Glutamatergic neuron (in vitro differentiated cells): ENCODE data around the gene PHLPP2. TPM values are rescaled to one million over a fixed set of nuclear protein-coding genes. Genes with fewer than 3 reads are reported as not detected.

ENCODE experiments used
- DNase-seq: peaks from one replicate; pipeline ENCODE4 v3.0.0; 2022
- H3K27ac Mint-ChIP-seq: one replicate; pipeline ENCODE4 v1.8.0; 2020; ENCODE audit warnings: mild to moderate bottlenecking, mixed read lengths, inconsistent platforms; ENCODE audit not compliant: unreplicated experiment
- H3K27me3 Mint-ChIP-seq: one replicate; pipeline ENCODE4 v1.8.0; 2020; ENCODE audit warnings: mild to moderate bottlenecking, moderate library complexity, mixed read lengths, inconsistent platforms; ENCODE audit not compliant: unreplicated experiment
- H3K36me3 Mint-ChIP-seq: one replicate; pipeline ENCODE4 v1.8.0; 2020; ENCODE audit warnings: mild to moderate bottlenecking, mixed read lengths, inconsistent platforms; ENCODE audit not compliant: unreplicated experiment
- H3K4me1 Mint-ChIP-seq: one replicate; pipeline ENCODE4 v1.8.0; 2020; ENCODE audit warnings: mild to moderate bottlenecking, low read depth, mixed read lengths, inconsistent platforms; ENCODE audit not compliant: unreplicated experiment
- H3K4me3 Mint-ChIP-seq: one replicate; pipeline ENCODE4 v1.8.0; 2020; ENCODE audit warnings: mild to moderate bottlenecking, mixed read lengths, inconsistent platforms; ENCODE audit not compliant: unreplicated experiment
- H3K9me3 Mint-ChIP-seq: one replicate; pipeline ENCODE4 v1.8.0; 2020; ENCODE audit warnings: mild to moderate bottlenecking, moderate library complexity, mixed read lengths, inconsistent platforms; ENCODE audit not compliant: unreplicated experiment
- CTCF ChIP-seq: fragments of 200-600 bp; sonication (generic); IDR thresholded peaks from one replicate; pipeline ENCODE4 v1.5.0; 2021; ENCODE audit not compliant: partially characterized antibody, unreplicated experiment
- total RNA-seq: library from RNA; stranded (reverse); fragmentation: NEBNext Ultra II Directional; extraction: Animal tissue kit (Norgen Biotek cat#: 25700); gene quantifications from one replicate; pipeline ENCODE4 v1.2.1, GENCODE V29; 2021; ENCODE audit not compliant: unreplicated experiment

Gene PHLPP2
- total RNA-seq, 1 donor from 2014 or later = 8.1 TPM

- no peak overlapping the region for H3K4me3 Mint-ChIP-seq
- H3K9me3 Mint-ChIP-seq = peaks cover 2% of the 10 kb centered on the region
- H3K4me1 Mint-ChIP-seq = no peaks in the 10 kb centered on the region
- H3K27me3 Mint-ChIP-seq = peaks cover 3% of the 10 kb centered on the region
- DNase-seq = no peak
- TF ChIP-seq CTCF = no peak
- H3K27ac Mint-ChIP-seq = no peak overlapping the region
- no peaks in the 10 kb centered on the region for H3K36me3 Mint-ChIP-seq
These were observed 93.7 kb downstream of the PHLPP2 start for GRCh38 chr16:71630808-71631207.

DNA sequence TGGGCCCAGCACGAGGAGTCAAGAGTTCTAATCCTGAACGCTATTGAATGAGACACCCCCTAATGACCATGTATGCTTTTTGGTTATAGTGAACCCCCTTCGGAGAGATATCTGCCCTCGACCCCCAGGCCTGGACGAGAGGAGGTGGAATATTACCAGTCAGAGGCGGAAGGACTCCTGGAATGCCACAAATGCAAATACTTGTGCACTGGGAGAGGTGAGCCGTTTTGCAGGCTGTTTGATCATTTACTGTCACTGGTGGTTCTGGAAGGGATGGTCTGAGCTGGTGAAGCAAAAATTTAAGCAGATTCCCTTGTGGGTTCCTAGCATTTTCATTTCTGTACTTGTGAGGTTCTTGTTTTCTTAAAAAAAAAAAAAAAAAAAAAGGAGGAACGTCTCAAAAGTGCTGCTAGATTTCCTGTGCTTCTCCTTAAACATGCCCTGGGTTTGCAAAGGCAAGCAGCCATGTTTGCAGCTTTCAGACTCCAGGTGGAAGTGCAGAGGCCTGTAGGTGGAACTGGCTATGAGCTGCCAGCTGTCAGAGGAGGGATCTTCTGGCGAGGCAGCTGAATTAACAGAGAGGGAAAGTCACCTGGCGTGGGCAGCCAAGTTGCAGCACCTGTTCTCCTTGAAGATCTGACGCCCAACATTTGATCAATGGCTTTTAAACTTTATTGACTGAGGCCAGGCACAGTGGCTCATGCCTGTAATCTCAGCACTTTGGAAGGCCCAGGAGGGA is 95.1 kb downstream of the PHLPP2 start:
- Mint-ChIP-seq H3K4me3 (no peak overlapping the region), H3K36me3 (no peaks in the 10 kb centered on the region), H3K27me3 (peaks cover 3% of the 10 kb centered on the region), H3K9me3 (peaks cover 2% of the 10 kb centered on the region), H3K27ac (no peak overlapping the region), H3K4me1 (no peaks in the 10 kb centered on the region)
- no peak for DNase-seq
- no peak for TF ChIP-seq CTCF

DNA sequence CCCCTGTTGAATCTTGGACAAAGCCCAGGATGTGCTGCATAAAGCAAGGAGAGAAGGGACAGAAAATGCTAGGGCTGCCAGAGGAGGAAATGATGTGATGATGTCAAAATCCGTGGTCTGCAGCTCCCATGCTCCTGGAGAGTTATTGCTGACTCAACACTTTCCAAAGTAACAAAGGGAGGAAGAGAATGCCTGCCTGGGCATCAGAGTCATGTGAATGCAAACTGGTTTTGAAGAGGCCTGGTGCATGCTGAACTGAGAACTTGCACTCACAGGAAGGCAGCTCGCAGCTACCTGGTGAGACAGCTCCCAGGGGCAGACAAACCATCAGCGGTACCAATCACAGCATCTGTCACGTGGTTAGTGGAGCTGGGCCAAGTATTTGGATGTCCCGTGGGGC is 95.7 kb downstream of the PHLPP2 start:
- no peak for TF ChIP-seq CTCF
- Mint-ChIP-seq H3K27me3 (peaks cover 3% of the 10 kb centered on the region), H3K4me1 (no peaks in the 10 kb centered on the region), H3K9me3 (peaks cover 1% of the 10 kb centered on the region), H3K36me3 (no peaks in the 10 kb centered on the region), H3K27ac (no peak overlapping the region), H3K4me3 (no peak overlapping the region)
- DNase-seq = no peak

- H3K9me3 Mint-ChIP-seq = no peaks in the 10 kb centered on the region
- no peak for TF ChIP-seq CTCF
These were observed 96.7 kb downstream of the PHLPP2 start for GRCh38 chr16:71627731-71628181.

GRCh38 chr16:71626858-71627213 is 97.7 kb downstream of the PHLPP2 start:
- no peak overlapping the region for H3K27ac Mint-ChIP-seq

More at GRCh38 chr16:71627731-71628181, 96.7 kb downstream of the PHLPP2 start:
- DNase-seq = no peak
- Mint-ChIP-seq H3K36me3 (no peaks in the 10 kb centered on the region), H3K27ac (no peak overlapping the region), H3K4me3 (no peak overlapping the region), H3K27me3 (peaks cover 3% of the 10 kb centered on the region), H3K4me1 (no peaks in the 10 kb centered on the region)

More at GRCh38 chr16:71626858-71627213, 97.7 kb downstream of the PHLPP2 start:
- Mint-ChIP-seq H3K36me3 (no peaks in the 10 kb centered on the region), H3K4me1 (no peaks in the 10 kb centered on the region), H3K4me3 (no peak overlapping the region), H3K9me3 (no peaks in the 10 kb centered on the region), H3K27me3 (peaks cover 3% of the 10 kb centered on the region)
- no peak for TF ChIP-seq CTCF
- no peak for DNase-seq
